SU-DHL-6 (cell line): ENCODE data around the gene PRICKLE2.

Source experiments
- H2AFZ ChIP-seq: fragments of 200-600 bp; sonication (generic); 2 replicates; pipeline ENCODE4 v1.6.1; 2014; ENCODE audit warnings: low read depth, mild to moderate bottlenecking, moderate library complexity, mixed read lengths, antibody characterized with exemption, low read length; ENCODE audit not compliant: severe bottlenecking
- H3F3A ChIP-seq: fragments of 200-600 bp; shearing (Covaris generic); 2 replicates; pipeline ENCODE4 v1.6.0; 2016; ENCODE audit warnings: antibody characterized with exemption, mild to moderate bottlenecking; ENCODE audit not compliant: insufficient read depth
- H3K27ac ChIP-seq: fragments of 200-600 bp; sonication (generic); 2 replicates; pipeline ENCODE4 v1.5.1; 2016; ENCODE audit warnings: low read depth, mild to moderate bottlenecking, low read length, moderate library complexity, mixed read lengths
- H3K27me3 ChIP-seq: fragments of 200-600 bp; sonication (generic), shearing (Covaris generic); 2 replicates; pipeline ENCODE4 v1.6.0; 2014; ENCODE audit warnings: mild to moderate bottlenecking, low read length
- H3K36me3 ChIP-seq: fragments of 200-600 bp; sonication (generic); 2 replicates; pipeline ENCODE4 v1.6.1; 2014; ENCODE audit warnings: mild to moderate bottlenecking, low read length, mixed read lengths
- H3K4me2 ChIP-seq: fragments of 300-600, 200-600 bp; shearing (Covaris generic), sonication (generic); 2 replicates; pipeline ENCODE4 v1.6.0; 2014; ENCODE audit warnings: low read length, low read depth, mild to moderate bottlenecking; ENCODE audit not compliant: poor library complexity, severe bottlenecking
- H3K4me3 ChIP-seq: fragments of 200-600 bp; sonication (generic); 2 replicates; pipeline ENCODE4 v1.5.1; 2014; ENCODE audit warnings: antibody characterized with exemption, low read length, mild to moderate bottlenecking, mixed read lengths; ENCODE audit not compliant: insufficient read depth, poor library complexity, severe bottlenecking
- H3K79me2 ChIP-seq: fragments of 200-600 bp; sonication (generic); 2 replicates; pipeline ENCODE4 v1.6.1; 2014; ENCODE audit warnings: mild to moderate bottlenecking, low read length, moderate library complexity; ENCODE audit not compliant: insufficient read depth
- H3K9ac ChIP-seq: fragments of 200-600 bp; sonication (generic); 2 replicates; pipeline ENCODE4 v1.7.0; 2014; ENCODE audit warnings: mild to moderate bottlenecking, low read length
- H3K9me2 ChIP-seq: fragments of 200-600 bp; sonication (generic); replicated peaks from 2 replicates; pipeline ENCODE4 v1.6.1; 2014; ENCODE audit warnings: low read length; ENCODE audit not compliant: insufficient read depth
- H3K9me3 ChIP-seq: fragments of 200-600 bp; sonication (generic); 2 replicates; pipeline ENCODE4 v1.6.1; 2014; ENCODE audit warnings: low read length, mixed read lengths; ENCODE audit not compliant: insufficient read depth
- H4K20me1 ChIP-seq: fragments of 200-600 bp; sonication (generic); 2 replicates; pipeline ENCODE4 v1.6.1; 2014; ENCODE audit warnings: low read depth, mild to moderate bottlenecking, antibody characterized with exemption, low read length, moderate library complexity, mixed read lengths
- EZH2phosphoT487 ChIP-seq: fragments of 200-600 bp; sonication (generic), shearing (Covaris generic); conservative IDR thresholded peaks from 2 replicates; pipeline ENCODE4 v1.6.1; 2018; ENCODE audit warnings: mild to moderate bottlenecking, antibody characterized with exemption, low read length, moderate library complexity, mixed read lengths
- TF ChIP-seq, protein P1 (sequence below): fragments of 200-600 bp; sonication (generic); IDR thresholded peaks from one replicate; pipeline ENCODE4 v1.5.1; 2017; ENCODE audit warnings: antibody characterized with exemption, mild to moderate bottlenecking, low read length, moderate library complexity; ENCODE audit not compliant: insufficient read depth, poor library complexity, severe bottlenecking

PRICKLE2 gene

GRCh38 chr3:64185436-64185835 lies 39.8 kb downstream of the PRICKLE2 start:
- Histone ChIP-seq H3K27ac (no peak overlapping the region), H3F3A (no peaks in the 10 kb centered on the region), H3K4me2 (no peak overlapping the region), H4K20me1 (no peaks in the 10 kb centered on the region), H3K27me3 (no peaks in the 10 kb centered on the region), H3K9me2 (no peaks in the 10 kb centered on the region; the same call in 1 of the 2 replicates), H3K79me2 (no peaks in the 10 kb centered on the region), H2AFZ (no peak overlapping the region), H3K9me3 (no peaks in the 10 kb centered on the region), H3K36me3 (no peaks in the 10 kb centered on the region), H3K4me3 (no peak overlapping the region), H3K9ac (no peak overlapping the region)
- no peak for TF ChIP-seq EZH2phosphoT487
- TF ChIP-seq, protein P1, sequence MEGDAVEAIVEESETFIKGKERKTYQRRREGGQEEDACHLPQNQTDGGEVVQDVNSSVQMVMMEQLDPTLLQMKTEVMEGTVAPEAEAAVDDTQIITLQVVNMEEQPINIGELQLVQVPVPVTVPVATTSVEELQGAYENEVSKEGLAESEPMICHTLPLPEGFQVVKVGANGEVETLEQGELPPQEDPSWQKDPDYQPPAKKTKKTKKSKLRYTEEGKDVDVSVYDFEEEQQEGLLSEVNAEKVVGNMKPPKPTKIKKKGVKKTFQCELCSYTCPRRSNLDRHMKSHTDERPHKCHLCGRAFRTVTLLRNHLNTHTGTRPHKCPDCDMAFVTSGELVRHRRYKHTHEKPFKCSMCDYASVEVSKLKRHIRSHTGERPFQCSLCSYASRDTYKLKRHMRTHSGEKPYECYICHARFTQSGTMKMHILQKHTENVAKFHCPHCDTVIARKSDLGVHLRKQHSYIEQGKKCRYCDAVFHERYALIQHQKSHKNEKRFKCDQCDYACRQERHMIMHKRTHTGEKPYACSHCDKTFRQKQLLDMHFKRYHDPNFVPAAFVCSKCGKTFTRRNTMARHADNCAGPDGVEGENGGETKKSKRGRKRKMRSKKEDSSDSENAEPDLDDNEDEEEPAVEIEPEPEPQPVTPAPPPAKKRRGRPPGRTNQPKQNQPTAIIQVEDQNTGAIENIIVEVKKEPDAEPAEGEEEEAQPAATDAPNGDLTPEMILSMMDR = no peak

DNA sequence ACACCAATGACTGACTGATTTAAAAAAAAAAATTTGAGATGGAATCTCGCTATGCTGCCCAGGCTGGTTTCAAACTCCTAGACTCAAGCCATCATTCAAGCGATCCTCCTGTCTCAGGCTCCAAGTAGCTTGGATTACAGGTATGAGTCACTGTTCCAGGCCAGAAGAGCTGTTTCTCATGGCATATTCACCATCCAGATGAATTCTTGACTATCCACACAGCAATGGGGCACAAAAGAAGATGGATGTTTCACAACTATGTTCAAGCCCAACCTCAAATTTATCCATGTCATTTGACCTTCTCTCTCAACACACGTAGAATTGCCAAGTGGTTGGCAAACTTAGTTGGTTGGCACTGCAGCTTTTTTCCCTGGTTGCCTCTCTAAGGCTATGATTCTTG lies 40.6 kb downstream of the PRICKLE2 start:
- no peaks in the 10 kb centered on the region for H4K20me1 ChIP-seq
- H3K9ac ChIP-seq = no peak overlapping the region
- no peak for TF ChIP-seq EZH2phosphoT487
- TF ChIP-seq, protein P1 = no peak
- no peaks in the 10 kb centered on the region; the same call in 1 of the 2 replicates for H3K9me2 ChIP-seq
- no peaks in the 10 kb centered on the region for H3K79me2 ChIP-seq
- H3K27ac ChIP-seq = no peak overlapping the region
- H2AFZ ChIP-seq = no peak overlapping the region
- H3K9me3 ChIP-seq = no peaks in the 10 kb centered on the region
- no peak overlapping the region for H3K4me3 ChIP-seq
- no peaks in the 10 kb centered on the region for H3F3A ChIP-seq
- H3K27me3 ChIP-seq = no peaks in the 10 kb centered on the region
- no peak overlapping the region for H3K4me2 ChIP-seq
- H3K36me3 ChIP-seq = no peaks in the 10 kb centered on the region

- no peaks in the 10 kb centered on the region for H3F3A ChIP-seq
- H2AFZ ChIP-seq = no peak overlapping the region
- H3K4me3 ChIP-seq = no peak overlapping the region
- H3K9me2 ChIP-seq = no peaks in the 10 kb centered on the region
- no peaks in the 10 kb centered on the region for H3K36me3 ChIP-seq
- no peaks in the 10 kb centered on the region for H3K27me3 ChIP-seq
- no peak for TF ChIP-seq EZH2phosphoT487
- TF ChIP-seq, protein P1 = no peak
- no peaks in the 10 kb centered on the region for H4K20me1 ChIP-seq
- H3K4me2 ChIP-seq = no peak overlapping the region
- H3K9ac ChIP-seq = no peak overlapping the region
- H3K9me3 ChIP-seq = no peaks in the 10 kb centered on the region
- H3K27ac ChIP-seq = no peak overlapping the region
- no peaks in the 10 kb centered on the region for H3K79me2 ChIP-seq
Measured at GRCh38 chr3:64179860-64180259, 45.4 kb downstream of the PRICKLE2 start.

DNA sequence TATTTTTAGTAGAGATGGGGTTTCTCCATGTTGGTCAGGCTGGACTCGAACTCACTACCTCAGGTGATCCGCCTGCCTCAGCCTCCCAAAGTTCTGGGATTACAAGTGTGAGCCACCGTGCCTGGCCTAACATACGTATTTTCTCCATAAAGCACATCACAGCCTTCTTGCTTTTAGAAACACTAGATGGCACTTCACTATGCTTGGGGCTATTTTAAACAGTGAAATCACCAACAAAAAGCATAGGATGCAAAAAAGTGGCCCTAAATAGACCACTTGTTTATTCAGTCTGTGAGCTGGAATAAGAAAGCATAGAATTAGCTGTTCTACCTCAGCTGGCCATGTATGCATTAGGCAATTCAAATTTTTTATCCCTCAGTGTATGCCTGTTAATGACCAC lies 46.0 kb downstream of the PRICKLE2 start:
- Histone ChIP-seq H3F3A (no peaks in the 10 kb centered on the region), H3K9me3 (no peaks in the 10 kb centered on the region), H3K79me2 (no peaks in the 10 kb centered on the region), H3K9me2 (no peaks in the 10 kb centered on the region), H3K27me3 (no peaks in the 10 kb centered on the region), H3K27ac (no peak overlapping the region), H4K20me1 (no peaks in the 10 kb centered on the region), H3K9ac (no peak overlapping the region), H3K36me3 (no peaks in the 10 kb centered on the region), H3K4me3 (no peak overlapping the region), H3K4me2 (no peak overlapping the region), H2AFZ (no peak overlapping the region)
- no peak for TF ChIP-seq EZH2phosphoT487
- TF ChIP-seq, protein P1 = no peak
